ENCODE results near the gene EAPP. TPM values are rescaled to one million over a fixed set of nuclear protein-coding genes. Genes with fewer than 3 reads are reported as not detected.
"Not testable (repeated sequence)": the region's sequence is repeated elsewhere in the genome, so short reads cannot be mapped to it uniquely, and the experiment has no call there.

Gene EAPP
- total RNA-seq, 4 donors from 2014 or later, result 27.2 to 52.0 (median 45.3) TPM

- H3K4me3 ChIP-seq, result no peak overlapping the region
- no peaks in the 10 kb centered on the region for H3K9me3 ChIP-seq
- no peak for TF ChIP-seq CTCF (IDR thresholded peaks at IDR 0.05)
- H3K4me1 ChIP-seq, result no peaks in the 10 kb centered on the region
- DNase-seq, result peak in 1 of 3 donors; percentile 2
- H3K36me3 ChIP-seq, result no peaks in the 10 kb centered on the region
- no peak overlapping the region for H3K27ac ChIP-seq
- H3K27me3 ChIP-seq, result no peaks in the 10 kb centered on the region
Observed at GRCh38 chr14:34484726-34485125, 54.8 kb downstream of the EAPP start.

DNA sequence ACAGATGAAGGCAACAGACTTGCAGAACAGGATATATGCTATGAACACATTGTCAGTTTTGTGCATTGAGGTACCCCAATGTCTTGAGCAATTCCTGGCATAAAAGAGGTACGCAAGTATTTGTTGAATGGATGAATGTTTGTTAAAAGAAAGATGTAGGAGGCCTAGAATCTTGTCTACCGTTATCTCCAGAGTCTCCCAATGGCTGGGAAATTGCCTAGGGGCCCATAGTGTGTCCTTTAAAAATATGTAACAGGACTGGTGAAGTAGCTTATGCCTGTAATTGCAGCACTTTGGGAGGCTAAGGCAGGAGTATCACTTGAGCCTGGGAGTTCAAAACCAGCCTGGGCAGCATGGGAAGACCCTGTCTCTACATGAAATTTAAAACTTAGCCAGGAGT lies 57.0 kb downstream of the EAPP start:
- no peaks in the 10 kb centered on the region for H3K36me3 ChIP-seq
- TF ChIP-seq CTCF (IDR thresholded peaks at IDR 0.05), result no peak
- TF ChIP-seq POLR2A (IDR thresholded peaks at IDR 0.05), result no peak
- H3K27ac ChIP-seq, result no peak overlapping the region
- H3K4me1 ChIP-seq, result no peaks in the 10 kb centered on the region
- no peaks in the 10 kb centered on the region for H3K9me3 ChIP-seq
- no peak overlapping the region for H3K4me3 ChIP-seq
- peak in 1 of 3 donors; percentile 2 for DNase-seq
- H3K27me3 ChIP-seq, result no peaks in the 10 kb centered on the region

DNA sequence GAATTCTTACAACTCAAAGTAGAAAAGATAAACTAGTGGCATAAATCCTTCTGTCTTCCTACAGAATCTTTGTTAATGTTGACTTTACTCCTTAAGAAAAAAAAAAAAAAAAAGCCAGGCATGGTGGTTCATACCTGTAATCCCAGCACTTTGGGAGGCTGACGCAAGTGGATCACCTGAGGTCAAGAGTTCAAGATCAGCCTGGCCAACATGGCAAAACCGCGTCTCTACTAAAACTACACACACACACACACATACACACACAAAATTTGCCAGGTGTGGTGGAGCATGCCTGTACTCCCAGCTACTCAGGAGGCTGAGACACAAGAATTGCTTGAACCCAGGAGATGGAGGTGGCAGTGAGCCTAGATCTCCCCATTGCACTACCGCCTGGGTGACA lies 59.8 kb downstream of the EAPP start:
- Histone ChIP-seq H3K4me3 (no peak overlapping the region), H3K36me3 (no peaks in the 10 kb centered on the region), H3K9me3 (no peaks in the 10 kb centered on the region), H3K27ac (no peak overlapping the region), H3K4me1 (no peaks in the 10 kb centered on the region), H3K27me3 (no peaks in the 10 kb centered on the region)
- no peak for TF ChIP-seq CTCF (IDR thresholded peaks at IDR 0.05)
- no peak for TF ChIP-seq POLR2A (IDR thresholded peaks at IDR 0.05)
- DNase-seq, result no peak

DNA sequence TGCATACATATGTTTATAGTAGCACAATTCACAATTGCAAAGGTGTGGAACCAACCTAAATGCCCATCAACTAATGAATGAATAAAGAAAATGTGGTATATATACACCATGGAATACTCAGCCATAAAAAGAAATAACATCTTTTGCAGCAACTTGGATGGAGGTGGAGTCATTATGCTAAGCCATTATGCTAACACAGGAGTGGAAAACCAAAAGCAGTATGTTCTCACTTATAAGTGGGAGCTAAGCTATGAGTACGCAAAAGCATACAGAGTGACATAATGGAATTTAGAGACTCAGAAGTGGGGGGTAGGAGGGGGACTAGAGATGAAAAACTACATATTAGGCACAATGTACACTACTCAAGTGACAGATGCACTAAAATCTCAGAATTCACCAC lies 61.2 kb downstream of the EAPP start:
- no peaks in the 10 kb centered on the region for H3K36me3 ChIP-seq
- no peak overlapping the region for H3K4me3 ChIP-seq
- no peaks in the 10 kb centered on the region for H3K27me3 ChIP-seq
- TF ChIP-seq CTCF (IDR thresholded peaks at IDR 0.05) (no peak), POLR2A (IDR thresholded peaks at IDR 0.05) (no peak)
- H3K27ac ChIP-seq, result no peak overlapping the region
- DNase-seq, result no peak
- no peaks in the 10 kb centered on the region for H3K4me1 ChIP-seq
- no peaks in the 10 kb centered on the region for H3K9me3 ChIP-seq

DNA sequence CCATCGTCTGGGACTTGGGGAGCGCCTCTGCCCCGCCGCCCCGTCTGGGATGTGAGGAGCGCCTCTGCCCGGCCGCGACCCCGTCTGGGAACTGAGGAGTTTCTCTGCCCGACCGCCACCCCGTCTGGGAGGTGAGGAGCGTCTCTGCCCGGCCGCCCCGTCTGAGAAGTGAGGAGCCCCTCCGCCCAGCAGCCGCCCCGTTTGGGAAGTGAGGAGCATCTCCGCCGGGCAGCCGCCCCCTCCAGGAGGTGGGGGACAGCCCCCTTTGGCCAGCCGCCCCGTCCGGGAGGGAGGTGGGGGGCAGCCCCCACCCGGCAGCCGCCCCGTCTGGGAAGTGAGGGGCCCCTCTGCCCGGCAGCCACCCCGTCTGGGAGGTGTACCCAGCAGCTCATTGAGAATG lies 63.5 kb downstream of the EAPP start:
- not testable (repeated sequence) for H3K27ac ChIP-seq, H3K36me3 ChIP-seq, H3K4me1 ChIP-seq, H3K27me3 ChIP-seq, H3K4me3 ChIP-seq, H3K9me3 ChIP-seq
- DNase-seq, result peak in 1 of 3 donors; percentile 26

DNA sequence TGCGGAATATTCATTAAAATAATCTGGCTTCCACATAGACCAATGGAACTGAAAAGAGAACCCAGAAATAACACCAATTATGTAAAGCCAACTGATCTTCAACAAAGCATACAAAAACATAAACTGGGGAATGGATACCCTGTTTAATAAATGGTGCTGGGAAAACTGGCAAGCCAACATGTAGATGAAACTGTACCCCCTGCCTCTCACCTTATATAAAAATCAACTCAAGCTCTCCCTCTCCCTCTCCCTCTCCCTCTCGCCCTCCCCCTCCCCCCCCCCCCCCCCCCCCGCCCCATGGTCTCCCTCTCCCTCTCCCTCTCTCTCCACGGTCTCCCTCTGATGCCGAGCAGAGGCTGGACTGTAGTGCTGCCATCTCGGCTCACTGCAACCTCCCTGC lies 64.3 kb downstream of the EAPP start:
- Histone ChIP-seq H3K27me3 (no peaks in the 10 kb centered on the region), H3K36me3 (no peaks in the 10 kb centered on the region), H3K9me3 (no peaks in the 10 kb centered on the region), H3K27ac (no peak overlapping the region), H3K4me3 (no peak overlapping the region), H3K4me1 (no peaks in the 10 kb centered on the region)
- DNase-seq, result no peak
- TF ChIP-seq POLR2A (IDR thresholded peaks at IDR 0.05), result no peak

DNA sequence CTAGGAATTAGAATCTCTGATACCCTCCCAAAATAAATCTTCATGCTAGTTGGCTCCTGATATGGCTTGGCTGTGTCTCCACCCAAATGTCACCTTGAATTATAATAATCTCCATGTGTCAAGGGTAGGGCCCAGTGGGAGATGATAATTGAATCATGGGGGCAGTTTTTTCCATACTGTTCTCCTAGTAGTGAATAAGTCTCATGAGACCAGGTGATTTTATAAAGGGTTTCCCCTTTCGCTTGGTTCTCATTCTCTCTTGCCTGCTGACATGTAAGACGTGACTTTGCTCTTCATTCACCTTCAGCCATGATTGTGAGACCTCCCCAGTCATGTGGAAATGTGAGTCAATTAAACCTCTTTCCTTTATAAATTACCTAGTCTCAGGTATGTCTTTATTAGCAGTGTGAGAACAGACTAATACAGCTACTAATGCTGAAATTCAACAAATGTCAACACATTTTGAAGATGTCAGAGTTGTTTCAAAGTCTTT lies 65.3 kb downstream of the EAPP start:
- no peak overlapping the region for H3K27ac ChIP-seq
- H3K27me3 ChIP-seq, result no peaks in the 10 kb centered on the region
- no peak overlapping the region for H3K4me3 ChIP-seq
- H3K9me3 ChIP-seq, result no peaks in the 10 kb centered on the region
- DNase-seq, result peak in 1 of 3 donors; percentile 2
- no peaks in the 10 kb centered on the region for H3K36me3 ChIP-seq
- H3K4me1 ChIP-seq, result no peaks in the 10 kb centered on the region
- TF ChIP-seq POLR2A (IDR thresholded peaks at IDR 0.05) (no peak), CTCF (IDR thresholded peaks at IDR 0.05) (no peak)
